Esophagus mucosa (tissue), 1 donor: ENCODE measurements around the gene GPHN. TPM values are rescaled to one million over a fixed set of nuclear protein-coding genes. Genes with fewer than 3 reads are reported as not detected.
A peak's percentile ranks its signal among the peaks of the same experiment; 100 is the strongest.
"Not testable (repeated sequence)": the region's sequence is repeated elsewhere in the genome, so short reads cannot be mapped to it uniquely, and the experiment has no call there.

Source experiments
- ATAC-seq: fragments of 200-7000 bp; cut with Tn5 transposase; one replicate; pipeline ENCODE4 v1.9.1; 2020
- total RNA-seq: library from RNA; stranded (reverse); gene quantifications from one replicate; pipeline ENCODE4 v1.2.4, GENCODE V29; 2023
- donor health status: DM: yes; HTN: yes; CAD: no.

Gene GPHN
- total RNA-seq, 1 donor from 2014 or later: 18.4 TPM

- not testable (repeated sequence) for ATAC-seq
Measured at GRCh38 chr14:66502836-66503235, 5.1 kb upstream of the GPHN start.

- no peak for ATAC-seq
Measured at GRCh38 chr14:66503532-66503931, 4.4 kb upstream of the GPHN start.

- peak; percentile 30 for ATAC-seq
Measured at GRCh38 chr14:66507181-66507721, 696 bp upstream of the GPHN start.

GRCh38 chr14:66508547-66508845, 549 bp downstream of the GPHN start:
- no peak for ATAC-seq

GRCh38 chr14:66508846-66509621, 1.1 kb downstream of the GPHN start:
- ATAC-seq: peak; percentile 4

- no peak for ATAC-seq
Measured at GRCh38 chr14:66509874-66510273, 1.9 kb downstream of the GPHN start.

- ATAC-seq: no peak
Measured at GRCh38 chr14:66511849-66512248, 3.9 kb downstream of the GPHN start.

GRCh38 chr14:66514213-66514612, 6.3 kb downstream of the GPHN start:
- ATAC-seq: no peak

- peak; percentile 70 for ATAC-seq
Measured at GRCh38 chr14:66530526-66530925, 22.6 kb downstream of the GPHN start.

GRCh38 chr14:66539034-66539433, 31.1 kb downstream of the GPHN start:
- ATAC-seq: no peak

- ATAC-seq: no peak
Measured at GRCh38 chr14:66540038-66540437, 32.1 kb downstream of the GPHN start.

GRCh38 chr14:66541627-66542026, 33.7 kb downstream of the GPHN start:
- no peak for ATAC-seq

- ATAC-seq: no peak
Measured at GRCh38 chr14:66543996-66544395, 36.0 kb downstream of the GPHN start.

- ATAC-seq: not testable (repeated sequence)
Measured at GRCh38 chr14:66545191-66545590, 37.2 kb downstream of the GPHN start.

- ATAC-seq: not testable (repeated sequence)
Measured at GRCh38 chr14:66545751-66546150, 37.8 kb downstream of the GPHN start.

- no peak for ATAC-seq
Measured at GRCh38 chr14:66563731-66564130, 55.8 kb downstream of the GPHN start.

- ATAC-seq: no peak
Measured at GRCh38 chr14:66568220-66568619, 60.3 kb downstream of the GPHN start.

GRCh38 chr14:66572826-66573225, 64.9 kb downstream of the GPHN start:
- ATAC-seq: no peak

- no peak for ATAC-seq
Measured at GRCh38 chr14:66575014-66575413, 67.1 kb downstream of the GPHN start.

- ATAC-seq: no peak
Measured at GRCh38 chr14:66575939-66576338, 68.0 kb downstream of the GPHN start.

- not testable (repeated sequence) for ATAC-seq
Measured at GRCh38 chr14:66587753-66588152, 79.8 kb downstream of the GPHN start.

- no peak for ATAC-seq
Measured at GRCh38 chr14:66595394-66595793, 87.4 kb downstream of the GPHN start.

- peak; percentile 17 for ATAC-seq
Measured at GRCh38 chr14:66596241-66596985, 88.5 kb downstream of the GPHN start.

GRCh38 chr14:66600416-66600815, 92.5 kb downstream of the GPHN start:
- ATAC-seq: no peak
